ENCODE measurements around the gene PAN3. TPM values are rescaled to one million over a fixed set of nuclear protein-coding genes. Genes with fewer than 3 reads are reported as not detected.
"Not testable (repeated sequence)": the region's sequence is repeated elsewhere in the genome, so short reads cannot be mapped to it uniquely, and the experiment has no call there.

Gene PAN3
- total and polyA plus RNA-seq, 5 donors from 2014 or later = 3.1 to 81.4 (median 3.6) TPM

DNA sequence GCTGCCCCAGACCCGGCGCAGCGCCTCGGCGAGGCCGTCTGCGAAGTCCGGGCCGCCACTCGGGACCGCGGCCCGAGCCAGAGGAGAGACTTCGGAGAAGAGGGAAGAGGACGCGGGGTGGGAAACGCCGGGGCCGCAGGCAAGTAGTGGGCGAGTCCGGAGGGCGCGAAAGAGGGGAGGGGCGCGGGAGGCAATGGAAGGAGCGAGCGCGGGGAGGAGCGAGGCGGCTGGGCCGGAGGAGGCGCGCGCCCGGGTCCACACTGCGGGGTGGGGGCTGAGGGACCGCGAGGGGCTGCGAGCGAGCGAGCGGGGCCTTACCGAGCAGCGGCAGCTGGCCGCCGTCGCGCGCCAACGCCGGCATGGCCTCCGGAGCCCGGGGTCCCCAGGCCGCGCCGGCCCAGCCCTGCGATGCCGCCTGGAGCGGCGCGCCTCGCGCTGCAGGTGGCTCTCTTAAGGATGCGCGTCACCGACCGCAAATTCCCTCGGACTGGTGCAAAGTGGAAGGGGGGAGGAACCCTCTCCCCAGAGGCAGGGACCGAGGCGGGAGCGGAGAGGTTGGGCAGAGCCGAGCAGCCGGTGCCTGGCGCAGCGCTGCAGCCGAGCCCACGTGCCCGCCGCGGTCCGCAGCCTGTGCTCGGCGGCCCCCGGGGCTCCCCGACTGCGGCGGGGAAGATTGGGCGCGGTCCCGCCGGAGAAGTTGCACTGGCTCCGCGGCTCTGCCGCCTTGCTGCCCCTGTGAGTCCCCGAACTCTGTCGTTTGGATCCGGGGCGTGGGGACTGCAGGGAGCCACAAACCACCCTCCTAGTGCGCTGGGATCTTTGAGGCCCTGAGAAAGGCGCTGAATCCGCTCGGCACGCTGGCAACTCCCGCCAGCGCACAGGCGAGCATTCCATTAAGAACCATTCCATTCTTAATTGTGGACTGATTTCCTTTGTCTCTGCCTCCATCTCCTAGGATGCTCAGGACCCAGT is 37.9 kb upstream of the PAN3 start, which contains the start of gene FLT3:
TSS of gene FLT3 (minus strand) at position 427 of the 972 bp plus-strand sequence. CDS start at position 361, 66 bp downstream.
- H3K27ac Mint-ChIP-seq = no peak within 1 kb of the TSS
- H3K9me3 Mint-ChIP-seq = peaks cover 0 to 2% (median 0%) of the 10 kb centered on the region in 7 donors
- no peak within 1 kb of the TSS for H3K4me3 ChIP-seq (ENCODE audit: low read depth, low read length)
- H3K4me1 Mint-ChIP-seq = peaks cover 3 to 9% (median 5%) of the 10 kb centered on the region in 4 donors
- peaks cover 13% of the 10 kb centered on the region for H3K4me1 ChIP-seq (ENCODE audit: control insufficient read depth, insufficient read depth, low read length, poor library complexity, severe bottlenecking)
- H3K4me3 Mint-ChIP-seq = peak within 1 kb of the TSS; percentile 49 to 78 (median 68)
- ATAC-seq (ENCODE audit: low read depth in 2 of 2) = peak; percentile 50 to 60
- H3K27ac ChIP-seq (ENCODE audit: insufficient read depth, low read length, poor library complexity, severe bottlenecking) = no peak within 1 kb of the TSS
- H3K27me3 Mint-ChIP-seq = peaks cover 77% of the 10 kb centered on the region
- H3K36me3 Mint-ChIP-seq = no peaks in the 10 kb centered on the region
- peaks cover 44% of the 10 kb centered on the region for H3K27me3 ChIP-seq (ENCODE audit: control insufficient read depth, insufficient read depth, low read length)
- DNase-seq = peak in 2 of 3 donors; percentile 4 to 45
- H3K9me3 ChIP-seq (ENCODE audit: control insufficient read depth in 2 of 2, low read length in 2 of 2) = peaks cover 0 to 2% of the 10 kb centered on the region in 2 experiments
- no peaks in the 10 kb centered on the region for H3K36me3 ChIP-seq (ENCODE audit: control insufficient read depth, insufficient read depth, low read length)

DNA sequence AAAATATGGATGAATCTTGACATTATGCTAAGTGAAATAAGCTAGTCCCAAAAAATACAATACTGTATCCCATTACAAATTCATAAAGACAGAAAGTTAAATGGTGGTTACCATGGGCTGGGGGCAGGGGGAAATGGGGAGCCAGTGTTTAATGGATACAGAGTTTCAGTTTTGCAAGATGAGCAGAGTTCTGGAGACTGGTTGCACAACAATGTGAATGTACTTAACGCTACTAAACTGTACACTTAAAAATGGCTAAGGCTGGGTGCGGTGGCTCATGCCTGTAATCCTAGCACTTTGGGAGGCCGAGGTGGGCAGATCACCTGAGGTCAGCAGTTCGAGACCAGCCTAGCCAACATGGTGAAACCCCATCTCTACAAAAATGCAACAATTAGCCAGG is 36.5 kb upstream of the PAN3 start:
- DNase-seq; H3K4me3 ChIP-seq (ENCODE audit: low read depth, low read length); H3K27ac Mint-ChIP-seq; ATAC-seq (ENCODE audit: low read depth in 2 of 2); H3K9me3 ChIP-seq (ENCODE audit: control insufficient read depth in 2 of 2, low read length in 2 of 2); H3K9me3 Mint-ChIP-seq; H3K36me3 Mint-ChIP-seq; H3K36me3 ChIP-seq (ENCODE audit: control insufficient read depth, insufficient read depth, low read length); H3K27ac ChIP-seq (ENCODE audit: insufficient read depth, low read length, poor library complexity, severe bottlenecking); H3K4me1 Mint-ChIP-seq: not testable (repeated sequence)
- H3K4me1 ChIP-seq (ENCODE audit: control insufficient read depth, insufficient read depth, low read length, poor library complexity, severe bottlenecking) = peaks cover 13% of the 10 kb centered on the region
- H3K4me3 Mint-ChIP-seq = peak overlapping the region in 1 of 4 donors; percentile 11
- peaks cover 68% of the 10 kb centered on the region for H3K27me3 Mint-ChIP-seq
- peaks cover 39% of the 10 kb centered on the region for H3K27me3 ChIP-seq (ENCODE audit: control insufficient read depth, insufficient read depth, low read length)

DNA sequence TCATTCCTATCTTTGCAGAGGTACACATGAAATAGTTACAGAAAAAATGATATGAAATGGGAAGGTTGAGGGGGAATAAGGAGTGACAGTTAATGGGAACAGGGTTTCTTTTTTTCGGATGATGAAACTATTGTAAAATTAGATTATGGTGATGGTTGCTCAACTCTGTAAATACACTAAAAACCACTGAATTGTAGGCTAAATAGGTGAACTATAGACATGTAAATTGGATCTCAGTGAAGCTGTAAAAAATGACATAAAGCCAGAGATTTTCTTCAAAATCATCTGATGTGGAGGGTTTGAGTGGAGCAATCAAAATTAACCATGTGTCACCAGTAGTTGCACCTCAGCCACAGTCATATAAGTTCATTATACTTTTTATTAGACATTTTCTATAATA is 31.4 kb upstream of the PAN3 start:
- Histone ChIP-seq H3K27ac (ENCODE audit: insufficient read depth, low read length, poor library complexity, severe bottlenecking) (no peak overlapping the region), H3K27me3 (ENCODE audit: control insufficient read depth, insufficient read depth, low read length) (peaks cover 17% of the 10 kb centered on the region), H3K9me3 (ENCODE audit: control insufficient read depth in 2 of 2, low read length in 2 of 2) (no peaks in the 10 kb centered on the region), H3K36me3 (ENCODE audit: control insufficient read depth, insufficient read depth, low read length) (no peaks in the 10 kb centered on the region), H3K4me3 (ENCODE audit: low read depth, low read length) (no peak overlapping the region), H3K4me1 (ENCODE audit: control insufficient read depth, insufficient read depth, low read length, poor library complexity, severe bottlenecking) (no peaks in the 10 kb centered on the region)
- H3K4me1 Mint-ChIP-seq = no peaks in the 10 kb centered on the region
- H3K36me3 Mint-ChIP-seq = no peaks in the 10 kb centered on the region
- H3K27ac Mint-ChIP-seq = no peak overlapping the region
- no peak overlapping the region for H3K4me3 Mint-ChIP-seq
- ATAC-seq (ENCODE audit: low read depth in 2 of 2) (no peak), DNase-seq (no peak)
- peaks cover 0 to 3% (median 0%) of the 10 kb centered on the region in 7 donors for H3K9me3 Mint-ChIP-seq
- H3K27me3 Mint-ChIP-seq = peaks cover 32% of the 10 kb centered on the region

DNA sequence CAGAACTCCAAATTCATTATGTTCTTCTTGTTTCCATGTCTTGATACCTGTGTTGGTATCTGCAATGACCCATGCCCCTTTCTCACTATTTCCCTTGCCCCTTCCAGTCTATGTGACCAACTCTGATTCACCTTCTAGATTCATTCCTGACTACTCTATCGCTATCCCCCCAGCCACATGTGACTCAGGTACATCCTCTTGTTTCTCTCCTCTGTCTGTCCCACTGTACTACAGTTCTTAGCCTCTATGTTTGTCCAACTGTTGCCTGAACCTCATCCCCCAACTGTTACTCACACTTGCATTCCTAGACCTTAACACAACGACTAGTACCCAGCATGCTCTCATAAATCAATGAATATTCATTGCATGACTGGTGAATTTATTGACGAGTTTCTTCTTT is 27.9 kb upstream of the PAN3 start:
- Histone ChIP-seq H3K4me3 (ENCODE audit: low read depth, low read length) (no peak overlapping the region), H3K27me3 (ENCODE audit: control insufficient read depth, insufficient read depth, low read length) (peaks cover 8% of the 10 kb centered on the region), H3K36me3 (ENCODE audit: control insufficient read depth, insufficient read depth, low read length) (no peaks in the 10 kb centered on the region), H3K9me3 (ENCODE audit: control insufficient read depth in 2 of 2, low read length in 2 of 2) (no peaks in the 10 kb centered on the region), H3K4me1 (ENCODE audit: control insufficient read depth, insufficient read depth, low read length, poor library complexity, severe bottlenecking) (no peaks in the 10 kb centered on the region), H3K27ac (ENCODE audit: insufficient read depth, low read length, poor library complexity, severe bottlenecking) (no peak overlapping the region)
- Mint-ChIP-seq H3K27ac (peak overlapping the region in 1 of 3 donors; percentile 39), H3K27me3 (peaks cover 11% of the 10 kb centered on the region), H3K9me3 (peaks cover 0 to 3% (median 0%) of the 10 kb centered on the region in 7 donors), H3K4me1 (no peaks in the 10 kb centered on the region), H3K36me3 (no peaks in the 10 kb centered on the region), H3K4me3 (no peak overlapping the region)
- ATAC-seq (ENCODE audit: low read depth in 2 of 2) = no peak
- DNase-seq = no peak

DNA sequence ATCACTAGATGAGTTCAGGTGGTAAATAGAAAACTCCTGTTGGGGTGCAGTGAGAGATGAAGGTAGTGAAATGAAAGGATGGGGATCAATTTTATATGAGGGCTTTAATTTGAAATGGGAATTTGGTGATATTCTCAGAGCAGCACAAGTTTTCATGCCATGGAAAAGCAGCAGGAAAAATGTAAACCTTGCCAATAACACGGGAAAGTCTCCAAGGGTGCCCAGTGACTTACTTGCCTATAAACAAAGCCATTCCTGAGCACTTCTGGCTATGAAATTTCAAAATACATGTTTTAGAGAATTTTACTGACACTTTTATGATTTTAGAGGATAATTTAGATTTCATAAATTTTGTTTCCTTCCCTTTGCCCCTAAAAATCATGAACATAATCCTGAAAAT is 21.6 kb upstream of the PAN3 start:
- no peaks in the 10 kb centered on the region for H3K36me3 ChIP-seq (ENCODE audit: control insufficient read depth, insufficient read depth, low read length)
- H3K4me3 Mint-ChIP-seq = no peak overlapping the region
- H3K4me3 ChIP-seq (ENCODE audit: low read depth, low read length) = no peak overlapping the region
- ATAC-seq (ENCODE audit: low read depth in 2 of 2) = no peak
- no peaks in the 10 kb centered on the region for H3K27me3 ChIP-seq (ENCODE audit: control insufficient read depth, insufficient read depth, low read length)
- no peak overlapping the region for H3K27ac Mint-ChIP-seq
- peaks cover 20% of the 10 kb centered on the region for H3K27me3 Mint-ChIP-seq
- peaks cover 0 to 4% (median 1%) of the 10 kb centered on the region in 4 donors for H3K4me1 Mint-ChIP-seq
- peaks cover 0 to 3% (median 0%) of the 10 kb centered on the region in 7 donors for H3K9me3 Mint-ChIP-seq
- H3K9me3 ChIP-seq (ENCODE audit: control insufficient read depth in 2 of 2, low read length in 2 of 2) = no peaks in the 10 kb centered on the region
- H3K4me1 ChIP-seq (ENCODE audit: control insufficient read depth, insufficient read depth, low read length, poor library complexity, severe bottlenecking) = no peaks in the 10 kb centered on the region
- H3K36me3 Mint-ChIP-seq = no peaks in the 10 kb centered on the region
- DNase-seq = no peak
- H3K27ac ChIP-seq (ENCODE audit: insufficient read depth, low read length, poor library complexity, severe bottlenecking) = no peak overlapping the region

DNA sequence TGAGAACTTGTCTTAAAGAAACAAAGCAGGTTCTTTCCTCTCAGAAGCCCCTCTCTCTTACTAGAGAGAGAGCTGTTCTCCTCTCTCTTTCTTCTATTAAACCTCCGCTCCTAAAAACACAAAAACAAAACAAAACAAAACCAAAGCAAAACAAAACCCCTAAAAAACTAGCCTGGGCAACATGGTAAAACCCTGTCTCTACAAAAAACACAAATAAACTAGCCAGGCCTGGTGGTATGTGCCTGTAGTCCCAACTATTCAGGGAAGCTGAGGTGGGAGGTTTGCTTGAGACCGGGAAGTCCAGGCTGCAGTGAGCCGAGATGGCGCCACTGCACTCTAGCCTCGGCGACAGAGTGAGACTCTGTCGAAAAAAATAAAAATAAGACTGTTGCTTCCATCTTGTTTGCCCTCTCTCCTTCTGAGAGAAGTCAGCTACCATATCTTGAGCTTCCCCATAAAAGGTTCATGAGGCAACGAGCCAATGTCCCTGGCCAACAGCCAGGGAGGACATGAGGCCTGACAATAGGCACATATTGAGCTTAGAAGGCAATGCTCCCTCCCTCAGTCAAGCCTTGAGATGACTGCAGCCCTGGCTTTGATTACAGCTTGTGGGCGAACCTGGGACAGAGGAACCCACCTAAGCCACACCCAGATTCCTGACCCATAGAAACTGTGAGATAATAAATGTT is 20.5 kb upstream of the PAN3 start:
- H3K36me3 ChIP-seq (ENCODE audit: control insufficient read depth, insufficient read depth, low read length) = no peaks in the 10 kb centered on the region

DNA sequence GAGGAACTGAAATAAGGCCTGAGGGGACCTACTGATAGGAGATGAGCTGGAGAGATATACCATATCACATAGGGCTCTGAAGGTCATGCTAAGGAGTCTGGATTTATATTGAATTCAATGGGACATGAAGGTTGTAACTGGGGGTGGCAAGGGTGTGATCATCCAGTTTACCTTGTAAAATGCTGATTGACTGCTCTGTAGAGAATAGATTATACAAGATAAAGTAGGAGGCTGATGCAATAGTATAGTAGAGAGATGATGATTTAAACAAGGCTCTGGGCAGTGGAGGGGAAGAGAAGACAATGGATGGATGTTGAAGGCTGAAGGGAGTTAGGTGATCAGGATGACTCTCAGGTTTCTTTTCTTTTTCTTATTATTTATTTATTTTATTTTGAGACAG is 18.0 kb upstream of the PAN3 start:
- H3K27me3 Mint-ChIP-seq = peaks cover 25% of the 10 kb centered on the region
- H3K27ac Mint-ChIP-seq = no peak overlapping the region
- peaks cover 0 to 9% (median 5%) of the 10 kb centered on the region in 4 donors for H3K4me1 Mint-ChIP-seq
- H3K4me3 ChIP-seq (ENCODE audit: low read depth, low read length) = no peak overlapping the region
- DNase-seq (no peak), ATAC-seq (ENCODE audit: low read depth in 2 of 2) (no peak)
- no peaks in the 10 kb centered on the region for H3K9me3 ChIP-seq (ENCODE audit: control insufficient read depth in 2 of 2, low read length in 2 of 2)
- H3K27me3 ChIP-seq (ENCODE audit: control insufficient read depth, insufficient read depth, low read length) = no peaks in the 10 kb centered on the region
- H3K36me3 ChIP-seq (ENCODE audit: control insufficient read depth, insufficient read depth, low read length) = no peaks in the 10 kb centered on the region
- peaks cover 0 to 3% (median 0%) of the 10 kb centered on the region in 7 donors for H3K9me3 Mint-ChIP-seq
- H3K4me1 ChIP-seq (ENCODE audit: control insufficient read depth, insufficient read depth, low read length, poor library complexity, severe bottlenecking) = no peaks in the 10 kb centered on the region
- no peaks in the 10 kb centered on the region for H3K36me3 Mint-ChIP-seq
- no peak overlapping the region for H3K4me3 Mint-ChIP-seq
- no peak overlapping the region for H3K27ac ChIP-seq (ENCODE audit: insufficient read depth, low read length, poor library complexity, severe bottlenecking)

More for the DNA sequence above, 20.5 kb upstream of the PAN3 start:
- Mint-ChIP-seq H3K27me3 (peaks cover 20% of the 10 kb centered on the region), H3K36me3 (no peaks in the 10 kb centered on the region), H3K9me3 (peaks cover 0 to 3% (median 0%) of the 10 kb centered on the region in 7 donors), H3K27ac (no peak overlapping the region), H3K4me1 (peaks cover 0 to 9% (median 5%) of the 10 kb centered on the region in 4 donors), H3K4me3 (no peak overlapping the region)
- DNase-seq = no peak
- no peak for ATAC-seq (ENCODE audit: low read depth in 2 of 2)
- no peak overlapping the region for H3K4me3 ChIP-seq (ENCODE audit: low read depth, low read length)
- no peaks in the 10 kb centered on the region for H3K27me3 ChIP-seq (ENCODE audit: control insufficient read depth, insufficient read depth, low read length)
- no peaks in the 10 kb centered on the region for H3K9me3 ChIP-seq (ENCODE audit: control insufficient read depth in 2 of 2, low read length in 2 of 2)
- H3K27ac ChIP-seq (ENCODE audit: insufficient read depth, low read length, poor library complexity, severe bottlenecking) = no peak overlapping the region
- no peaks in the 10 kb centered on the region for H3K4me1 ChIP-seq (ENCODE audit: control insufficient read depth, insufficient read depth, low read length, poor library complexity, severe bottlenecking)
